Psoas muscle (tissue), 8 donors: ENCODE measurements around the gene CCDC188. TPM values are rescaled to one million over a fixed set of nuclear protein-coding genes. Genes with fewer than 3 reads are reported as not detected.

Experiments used
- ATAC-seq, 4 donors: fragments of 200-7000 bp; cut with Tn5 transposase; one replicate each; pipeline ENCODE4 v1.9.1; 2020; ENCODE audit warnings: moderate library complexity in 3 of 4, mild to moderate bottlenecking in 2 of 4
- DNase-seq, 2 donors: peaks; one replicate each; pipeline ENCODE4 v3.0.0-alpha.2; 2020
- H3K27ac ChIP-seq: fragments of 200-600 bp; one replicate; pipeline ENCODE4 v1.8.0; 2022
- H3K27me3 ChIP-seq, 3 donors: fragments of 200-600 bp in 1 of 3; one replicate each; pipeline versions ENCODE4 v1.6.1 to v1.8.0; 2013 to 2022; ENCODE audit warnings: low read length in 2 of 3, mild to moderate bottlenecking in 2 of 3, moderate library complexity in 1 of 3; ENCODE audit not compliant: insufficient read depth in 3 of 3
- H3K36me3 ChIP-seq, 2 donors: fragments of 200-600 bp in 1 of 2; one replicate each; pipeline versions ENCODE4 v1.6.1 to v1.8.0; 2013 to 2022; ENCODE audit warnings: low read depth in 1 of 2, mild to moderate bottlenecking in 1 of 2, moderate library complexity in 1 of 2; ENCODE audit not compliant: insufficient read depth in 1 of 2
- H3K4me1 ChIP-seq: fragments of 200-600 bp; one replicate; pipeline ENCODE4 v1.8.0; 2022
- H3K4me3 ChIP-seq: fragments of 200-600 bp; one replicate; pipeline ENCODE4 v1.8.0; 2022; ENCODE audit warnings: mild to moderate bottlenecking
- H3K9me3 ChIP-seq: fragments of 200-600 bp; one replicate; pipeline ENCODE4 v1.8.0; 2022
- WGBS, 3 donors: extraction: QIAGEN DNeasy Blood & Tissue Kit; methylation state at CpG; one replicate each; pipeline versions ENCODE4 v1.1.6 to v1.1.7; 2013; 5-methylcytosine and 5-hydroxymethylcytosine counted together
- intact Hi-C, 2 donors: fragments of 100-400 bp; cut with DNase I; formaldehyde crosslinking; loops; one replicate each; pipeline versions ENCODE4 v1.11.0 to v1.14.2; 2022
- polyA plus RNA-seq, 3 donors: library from polyadenylated mRNA; stranded (reverse); fragments of 200-250 nt; gene quantifications; one replicate each; pipeline ENCODE4 v1.2.3, GENCODE V29; 2013
- total RNA-seq, 4 donors: library from RNA; stranded (reverse); fragmentation: NEBNext Ultra II Directional in 2 of 4; extraction: Animal tissue kit (Norgen Biotek cat#: 25700) in 2 of 4; gene quantifications; one replicate each; pipeline versions ENCODE4 v1.2.1 to v1.2.4, GENCODE V29; 2021 to 2023
- TF ChIP-seq, protein P1 (sequence below): fragments of 200-600 bp; IDR thresholded peaks from one replicate; pipeline ENCODE4 v1.8.0; 2022; ENCODE audit warnings: antibody characterized with exemption
- donor health status: healthy with polysubstance abuse.
- donor health status: DM: no; HTN: no; CAD: no; lungs with moderate emphysema.
- donor health status: Bipolar disorder and iron deficiency.
- donor health status: healthy.
- donor health status: DM: yes; HTN: yes; CAD: no.
- donor health status: DM: no; HTN: no; CAD: no.
- donor health status: DM: no; HTN: no; CAD: no.
- donor health status: DM: yes; HTN: yes; CAD: no.

The CCDC188 gene
- total and polyA plus RNA-seq, 7 donors = 0.09 to 0.38 (median 0.17) TPM; not detected in 2

DNA sequence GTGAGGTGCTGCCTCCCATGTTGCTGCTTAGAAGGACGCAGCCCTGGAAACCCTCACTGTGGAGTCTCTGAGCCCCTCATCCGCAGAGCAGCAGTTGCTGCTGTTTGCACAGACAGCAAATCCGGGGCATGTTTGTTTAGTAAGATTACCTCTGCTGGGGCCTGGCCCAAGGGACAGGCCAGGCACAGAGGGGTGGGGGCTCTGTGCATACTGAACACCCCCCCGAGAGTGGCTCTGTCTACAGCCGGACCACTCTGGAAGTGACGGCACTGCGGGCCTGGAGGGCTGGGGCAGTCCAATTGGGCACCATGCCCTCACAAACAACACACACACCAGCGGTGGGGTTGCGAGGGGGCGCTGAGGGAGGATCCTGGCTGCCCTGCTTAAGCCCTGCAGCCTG is 22.9 kb upstream of the CCDC188 start:
- H3K36me3 ChIP-seq = no peaks in the 10 kb centered on the region
- H3K27ac ChIP-seq = no peak overlapping the region
- TF ChIP-seq, protein P1, sequence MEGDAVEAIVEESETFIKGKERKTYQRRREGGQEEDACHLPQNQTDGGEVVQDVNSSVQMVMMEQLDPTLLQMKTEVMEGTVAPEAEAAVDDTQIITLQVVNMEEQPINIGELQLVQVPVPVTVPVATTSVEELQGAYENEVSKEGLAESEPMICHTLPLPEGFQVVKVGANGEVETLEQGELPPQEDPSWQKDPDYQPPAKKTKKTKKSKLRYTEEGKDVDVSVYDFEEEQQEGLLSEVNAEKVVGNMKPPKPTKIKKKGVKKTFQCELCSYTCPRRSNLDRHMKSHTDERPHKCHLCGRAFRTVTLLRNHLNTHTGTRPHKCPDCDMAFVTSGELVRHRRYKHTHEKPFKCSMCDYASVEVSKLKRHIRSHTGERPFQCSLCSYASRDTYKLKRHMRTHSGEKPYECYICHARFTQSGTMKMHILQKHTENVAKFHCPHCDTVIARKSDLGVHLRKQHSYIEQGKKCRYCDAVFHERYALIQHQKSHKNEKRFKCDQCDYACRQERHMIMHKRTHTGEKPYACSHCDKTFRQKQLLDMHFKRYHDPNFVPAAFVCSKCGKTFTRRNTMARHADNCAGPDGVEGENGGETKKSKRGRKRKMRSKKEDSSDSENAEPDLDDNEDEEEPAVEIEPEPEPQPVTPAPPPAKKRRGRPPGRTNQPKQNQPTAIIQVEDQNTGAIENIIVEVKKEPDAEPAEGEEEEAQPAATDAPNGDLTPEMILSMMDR = no peak
- no peaks in the 10 kb centered on the region for H3K4me1 ChIP-seq
- WGBS, 3 donors = 75 to 87% (median 81%) methylated on average over 10 of the region's 10 CpGs
- intact Hi-C loops = no loop called here
- DNase-seq (no peak), ATAC-seq (no peak)
- H3K9me3 ChIP-seq = no peaks in the 10 kb centered on the region
- H3K4me3 ChIP-seq = no peak overlapping the region
- H3K27me3 ChIP-seq = no peaks in the 10 kb centered on the region

DNA sequence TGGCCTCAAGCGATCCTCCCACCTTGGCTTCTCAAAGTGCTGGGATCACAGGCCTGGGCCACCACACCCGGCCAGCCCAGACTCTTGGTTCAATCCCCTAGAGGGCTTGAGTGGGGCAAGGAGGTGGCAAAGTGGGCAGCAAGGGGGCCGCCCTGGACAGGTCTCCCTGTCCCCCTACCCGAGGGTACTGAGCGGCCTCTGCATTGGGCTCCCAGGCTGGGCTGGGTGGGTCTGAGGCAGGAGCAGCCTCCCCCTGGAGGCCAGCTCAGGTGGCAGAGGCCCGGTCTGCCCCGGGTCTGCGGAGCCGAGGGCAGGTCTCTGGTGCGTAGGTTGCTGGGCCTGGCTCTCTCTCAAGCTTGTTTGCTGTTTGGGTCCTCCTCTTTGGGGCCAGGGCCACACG is 22.4 kb upstream of the CCDC188 start:
- ATAC-seq (no peak), DNase-seq (no peak)
- TF ChIP-seq, protein P1 = no peak
- no peaks in the 10 kb centered on the region for H3K4me1 ChIP-seq
- no peak overlapping the region for H3K4me3 ChIP-seq
- H3K9me3 ChIP-seq = no peaks in the 10 kb centered on the region
- WGBS, 3 donors = 86 to 90% (median 87%) methylated on average over 11 of the region's 11 CpGs
- intact Hi-C loops = no loop called here
- no peak overlapping the region for H3K27ac ChIP-seq
- no peaks in the 10 kb centered on the region for H3K27me3 ChIP-seq
- no peaks in the 10 kb centered on the region for H3K36me3 ChIP-seq

DNA sequence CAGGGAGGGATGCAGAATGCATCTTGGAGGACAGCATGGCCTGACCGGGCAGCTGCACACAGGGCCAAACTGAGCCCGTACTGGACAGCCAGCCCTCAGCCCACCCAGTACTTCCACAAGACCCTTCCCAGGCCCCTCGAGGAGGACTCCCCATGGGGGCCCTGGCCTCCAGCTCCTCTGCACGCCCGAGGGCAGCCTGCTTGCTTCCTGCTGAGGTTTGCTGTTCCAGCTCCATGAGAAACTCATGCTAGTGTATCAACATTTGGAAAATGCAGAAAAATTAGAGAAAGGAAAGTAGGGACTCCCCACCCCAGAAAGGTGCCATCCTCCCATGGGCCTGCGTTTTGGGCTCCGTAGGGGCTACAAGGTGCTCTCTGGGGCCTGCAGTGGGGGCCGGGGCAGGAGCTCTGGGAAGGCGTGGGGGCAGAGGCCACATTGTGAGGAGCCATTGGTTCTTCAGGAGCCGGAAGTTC is 21.3 kb upstream of the CCDC188 start:
- TF ChIP-seq, protein P1 = no peak
- Histone ChIP-seq H3K27ac (no peak overlapping the region), H3K4me3 (no peak overlapping the region), H3K36me3 (no peaks in the 10 kb centered on the region), H3K4me1 (no peaks in the 10 kb centered on the region), H3K9me3 (no peaks in the 10 kb centered on the region), H3K27me3 (no peaks in the 10 kb centered on the region)
- ATAC-seq = no peak
- no peak for DNase-seq
- intact Hi-C loops = no loop called here
- WGBS, 3 donors = 83 to 90% (median 90%) methylated on average over 10 of the region's 10 CpGs

DNA sequence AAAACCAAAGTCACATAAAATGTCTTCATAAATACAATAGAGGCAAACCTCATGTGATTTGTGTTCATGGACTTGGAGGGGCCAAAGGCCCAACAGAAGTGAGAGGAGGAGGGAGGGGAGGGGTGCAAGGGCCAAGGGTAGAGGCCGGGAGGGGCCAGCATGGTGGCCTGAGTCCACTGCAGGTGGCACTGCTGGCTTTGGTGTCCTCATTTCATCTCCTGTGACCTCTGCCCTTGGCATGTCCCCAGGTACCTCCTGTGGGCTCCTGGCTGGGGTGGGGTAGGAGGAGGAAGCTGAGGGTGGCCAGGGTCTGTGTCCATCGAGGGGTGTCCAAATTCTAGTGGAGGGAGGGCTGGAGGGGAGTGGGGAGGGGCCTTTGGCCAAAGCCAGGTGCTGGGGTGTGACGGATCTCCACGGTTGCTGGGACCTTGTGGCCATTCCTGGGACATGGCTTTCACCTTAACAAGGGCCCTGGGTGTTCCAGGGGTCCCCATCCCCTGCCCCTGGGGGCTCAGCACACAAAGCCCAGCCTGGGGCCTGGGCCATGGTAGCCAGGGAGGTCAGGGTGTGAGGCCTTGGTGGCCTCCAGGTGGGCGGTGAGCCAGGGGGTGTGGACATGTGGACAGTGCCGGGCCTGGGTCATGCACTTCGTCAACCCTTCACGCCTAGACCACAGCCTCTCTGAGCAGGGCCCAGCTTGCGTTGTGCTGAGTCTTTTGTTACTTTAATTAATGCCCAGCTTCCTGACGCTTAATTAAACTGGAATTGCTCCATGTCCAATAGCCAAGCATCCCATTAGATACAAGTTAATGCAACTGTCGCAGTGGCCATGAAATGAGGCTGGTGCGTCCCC is 20.7 kb upstream of the CCDC188 start:
- Histone ChIP-seq H3K27me3 (no peaks in the 10 kb centered on the region), H3K4me3 (no peak overlapping the region), H3K4me1 (no peaks in the 10 kb centered on the region), H3K9me3 (no peaks in the 10 kb centered on the region), H3K27ac (no peak overlapping the region), H3K36me3 (no peaks in the 10 kb centered on the region)
- intact Hi-C loops = no loop called here
- 83 to 86% (median 83%) methylated on average over 11 to 12 of the region's 12 CpGs for WGBS, 3 donors
- TF ChIP-seq, protein P1 = no peak
- ATAC-seq = no peak
- DNase-seq = no peak
